GM12873 (cell line): Measurements from ENCODE around the gene CATSPERB.

Experiments used
- TF ChIP-seq, protein P1 (sequence below): IDR thresholded peaks from 2 replicates; pipeline ENCODE4 v1.5.1; 2012; ENCODE audit warnings: low read depth, mild to moderate bottlenecking, moderate library complexity, low read length, control low read depth; ENCODE audit not compliant: insufficient read depth; ENCODE audit errors: missing control alignments

The CATSPERB gene

DNA sequence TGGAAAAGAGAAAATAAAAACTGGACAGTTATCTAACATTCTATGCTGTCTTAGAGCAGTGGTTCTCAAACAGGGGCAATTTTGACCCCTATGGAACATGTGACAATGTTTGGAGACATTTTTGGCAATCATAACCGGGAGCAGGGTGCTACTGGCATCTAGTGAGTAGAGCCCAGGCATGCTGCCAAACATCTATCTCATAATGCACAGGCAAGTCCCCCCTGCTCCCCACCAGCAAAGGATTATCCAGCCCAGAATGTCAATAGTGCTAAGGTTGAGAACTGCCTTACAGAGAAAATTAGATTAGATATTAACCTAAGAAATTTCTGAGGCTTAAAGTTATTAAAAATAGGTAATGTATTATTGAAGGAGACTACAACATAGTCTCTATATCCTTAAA is 22.9 kb upstream of the CATSPERB start:
- TF ChIP-seq, protein P1, sequence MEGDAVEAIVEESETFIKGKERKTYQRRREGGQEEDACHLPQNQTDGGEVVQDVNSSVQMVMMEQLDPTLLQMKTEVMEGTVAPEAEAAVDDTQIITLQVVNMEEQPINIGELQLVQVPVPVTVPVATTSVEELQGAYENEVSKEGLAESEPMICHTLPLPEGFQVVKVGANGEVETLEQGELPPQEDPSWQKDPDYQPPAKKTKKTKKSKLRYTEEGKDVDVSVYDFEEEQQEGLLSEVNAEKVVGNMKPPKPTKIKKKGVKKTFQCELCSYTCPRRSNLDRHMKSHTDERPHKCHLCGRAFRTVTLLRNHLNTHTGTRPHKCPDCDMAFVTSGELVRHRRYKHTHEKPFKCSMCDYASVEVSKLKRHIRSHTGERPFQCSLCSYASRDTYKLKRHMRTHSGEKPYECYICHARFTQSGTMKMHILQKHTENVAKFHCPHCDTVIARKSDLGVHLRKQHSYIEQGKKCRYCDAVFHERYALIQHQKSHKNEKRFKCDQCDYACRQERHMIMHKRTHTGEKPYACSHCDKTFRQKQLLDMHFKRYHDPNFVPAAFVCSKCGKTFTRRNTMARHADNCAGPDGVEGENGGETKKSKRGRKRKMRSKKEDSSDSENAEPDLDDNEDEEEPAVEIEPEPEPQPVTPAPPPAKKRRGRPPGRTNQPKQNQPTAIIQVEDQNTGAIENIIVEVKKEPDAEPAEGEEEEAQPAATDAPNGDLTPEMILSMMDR = no peak

GRCh38 chr14:91754185-91754584 is 22.3 kb upstream of the CATSPERB start:
- TF ChIP-seq, protein P1 = no peak

DNA sequence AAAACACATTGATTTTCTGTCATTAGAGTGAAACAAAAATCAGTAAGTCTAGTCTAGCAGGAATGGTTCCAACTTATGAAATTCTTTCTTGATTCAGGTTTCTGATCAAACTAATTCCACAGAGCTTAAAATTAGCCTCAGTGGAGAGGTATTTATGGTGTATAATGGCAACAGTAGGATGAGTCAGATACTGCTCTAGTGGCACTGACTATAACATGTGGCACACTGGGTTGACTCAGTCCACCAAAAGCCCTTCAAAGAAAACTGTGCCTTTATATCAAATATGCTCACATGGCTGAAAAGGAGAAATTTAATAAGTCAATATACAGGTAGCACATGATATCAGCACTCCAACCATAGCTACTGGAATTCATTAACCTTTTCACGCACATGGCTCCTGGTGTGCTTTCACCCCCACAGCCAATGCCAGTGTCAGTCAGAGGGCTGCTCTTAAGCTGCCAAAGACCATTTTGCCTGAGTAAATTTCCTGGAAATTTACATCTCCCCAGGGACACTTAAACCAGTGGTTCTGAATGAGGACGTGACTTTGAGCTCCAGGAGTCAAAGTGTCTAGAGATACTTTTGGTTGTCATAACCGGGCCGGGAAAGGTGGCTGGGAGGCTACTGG is 21.7 kb upstream of the CATSPERB start:
- TF ChIP-seq, protein P1 = no peak

DNA sequence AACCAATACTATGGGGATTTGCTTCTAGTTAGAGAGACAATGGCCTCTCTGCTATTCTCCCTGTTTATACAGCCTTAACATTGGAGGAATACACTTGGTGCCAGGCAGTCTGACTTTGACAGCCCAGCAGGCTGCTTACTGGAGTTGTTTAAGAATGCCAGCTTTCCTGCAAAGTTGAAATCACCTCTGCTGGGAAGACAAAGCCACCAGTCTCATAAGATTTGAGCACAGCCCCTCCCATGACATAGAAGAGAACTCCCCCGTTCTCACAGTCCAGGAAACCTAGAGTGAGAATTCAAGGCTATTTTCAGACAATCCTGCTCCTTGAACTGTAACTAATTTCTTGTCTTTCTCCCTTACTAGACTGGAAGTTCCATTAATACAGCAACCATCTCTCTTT is 21.1 kb upstream of the CATSPERB start:
- TF ChIP-seq, protein P1 = no peak

DNA sequence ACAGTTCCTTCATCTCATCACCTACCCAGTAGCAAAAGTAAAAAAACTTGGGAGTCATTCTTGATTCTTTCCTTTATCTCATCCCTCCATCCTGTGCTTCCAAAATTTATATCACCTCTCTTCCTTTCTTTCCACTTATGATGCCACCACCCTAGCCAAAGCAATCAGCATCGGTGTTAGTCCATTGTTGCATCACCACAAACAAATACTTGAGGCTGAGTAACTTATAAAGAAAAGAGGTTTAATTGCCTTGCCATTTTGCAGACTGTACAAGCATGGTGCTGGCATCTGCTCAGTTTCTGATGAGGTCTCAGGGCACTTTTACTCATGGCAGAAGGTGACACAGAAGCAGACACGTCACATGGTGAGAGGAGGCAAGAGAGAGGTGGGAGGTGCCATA is 19.8 kb upstream of the CATSPERB start:
- TF ChIP-seq, protein P1 = no peak

GRCh38 chr14:91750634-91751198 is 18.8 kb upstream of the CATSPERB start:
- TF ChIP-seq, protein P1 = no peak

- TF ChIP-seq, protein P1 = no peak
These were observed 18.0 kb upstream of the CATSPERB start for GRCh38 chr14:91749868-91750267.
